Body of pancreas (tissue), 4 donors: ENCODE data around the gene DAP. TPM values are rescaled to one million over a fixed set of nuclear protein-coding genes. Genes with fewer than 3 reads are reported as not detected.
A peak's percentile ranks its signal among the peaks of the same experiment; 100 is the strongest.

Experiments used
- ATAC-seq: fragments of 150-250 bp; one replicate; pipeline ENCODE4 v1.9.1; 2016
- DNase-seq, 4 donors: peaks; one replicate each; pipeline ENCODE4 v3.0.0-alpha.2; 2019
- H3K27ac ChIP-seq, 4 donors: fragments of 200-600 bp; sonication (generic); 1 replicate in 3 of 4; 2 replicates in 1 of 4; pipeline versions ENCODE4 v1.5.1 to v1.6.1; 2016 to 2019; ENCODE audit warnings: mild to moderate bottlenecking in 1 of 4, mixed read lengths in 1 of 4, moderate library complexity in 1 of 4
- H3K27me3 ChIP-seq, 2 donors: fragments of 200-600 bp; sonication (generic); one replicate each; pipeline ENCODE4 v1.6.0; 2016; ENCODE audit warnings: mild to moderate bottlenecking in 1 of 2
- H3K36me3 ChIP-seq, 2 donors: fragments of 200-600 bp; sonication (generic); replicated peaks in 1 of 2; 2 replicates each; pipeline ENCODE4 v1.5.1; 2016; ENCODE audit warnings: low read depth in 2 of 2; ENCODE audit not compliant: insufficient read depth in 1 of 2
- H3K4me1 ChIP-seq: fragments of 200-600 bp; sonication (generic); one replicate; pipeline ENCODE4 v1.6.0; 2016
- H3K4me3 ChIP-seq, 2 donors: fragments of 200-600 bp; sonication (generic); 1 replicate in 1 of 2; 2 replicates in 1 of 2; pipeline ENCODE4 v1.5.1; 2016 to 2019
- H3K9me3 ChIP-seq, 3 donors: fragments of 200-600 bp; sonication (generic); 1 replicate in 2 of 3; 2 replicates in 1 of 3; pipeline ENCODE4 v1.5.1; 2016
- POLR2A ChIP-seq, 3 donors: fragments of 450-650 bp; IDR thresholded peaks; one replicate each; pipeline ENCODE4 v1.6.1; 2016; ENCODE audit warnings: antibody characterized with exemption in 3 of 3, mild to moderate bottlenecking in 2 of 3
- WGBS, 2 donors: methylation state at CpG; one replicate each; pipeline ENCODE4 v1.1.5; 2017; 5-methylcytosine and 5-hydroxymethylcytosine counted together
- intact Hi-C: fragments of 100-400 bp; cut with DNase I; formaldehyde crosslinking; loops from one replicate; pipeline ENCODE4 v1.15.1; 2023
- total RNA-seq, 2 donors: library from RNA; depleted of rRNA; stranded (reverse); fragments of >200 nt; gene quantifications; one replicate each; pipeline ENCODE4 v1.1.0, GENCODE V29; 2016
- TF ChIP-seq, protein P1 (sequence below), 7 experiments: fragments of 450-650 bp in 4 of 7; fragments of 200-600 bp in 3 of 7; sonication (generic) in 3 of 7; IDR thresholded peaks; one replicate each; pipeline ENCODE4 v1.5.1; 2016 to 2019; ENCODE audit warnings: antibody characterized with exemption in 7 of 7

The DAP gene
- total RNA-seq, 2 donors from 2014 or later = 93.6 to 112 TPM

DNA sequence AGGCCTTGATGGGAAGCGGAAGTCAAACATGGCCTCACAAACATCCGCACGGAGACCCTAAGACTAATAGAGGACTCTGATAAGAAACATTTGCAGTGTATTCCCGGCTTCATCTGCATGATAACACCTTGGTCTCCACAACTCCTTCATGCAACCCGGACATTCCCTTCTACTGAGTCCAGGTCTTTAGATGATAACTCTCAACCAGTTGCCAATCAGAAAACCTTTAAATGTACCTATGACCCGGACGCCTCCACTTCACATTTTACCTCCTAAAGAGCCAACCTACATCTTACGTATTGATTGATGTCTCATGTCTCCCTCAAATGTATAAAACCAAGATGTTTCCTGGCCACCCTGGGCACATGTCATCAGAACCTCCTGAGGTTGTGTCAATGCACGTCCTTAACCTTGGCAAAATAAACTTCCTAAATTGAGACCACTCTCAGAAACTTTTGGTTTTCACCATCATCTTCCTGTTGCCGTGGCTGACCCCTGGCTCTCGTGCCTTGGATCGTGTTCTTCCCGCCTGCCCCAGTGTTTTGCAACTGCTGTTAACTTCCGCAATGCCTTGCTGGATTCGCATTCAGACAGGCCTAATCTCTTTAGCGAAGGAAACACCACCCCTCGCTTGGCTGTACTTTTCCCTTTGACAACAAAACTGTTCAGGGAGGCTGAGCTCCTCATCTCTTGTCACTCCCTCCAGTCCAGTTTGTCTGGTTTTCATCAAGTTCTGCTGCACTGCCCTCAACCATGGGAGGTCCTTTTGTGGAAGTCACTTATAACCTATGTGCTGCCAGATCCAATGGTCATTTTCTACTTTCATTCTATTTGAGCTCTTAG is 1.1 kb upstream of the DAP start:
- no peak for ATAC-seq
- DNase-seq = peak; percentile 31 to 73 (median 54)
- H3K4me1 ChIP-seq = peaks cover 48% of the 10 kb centered on the region

DNA sequence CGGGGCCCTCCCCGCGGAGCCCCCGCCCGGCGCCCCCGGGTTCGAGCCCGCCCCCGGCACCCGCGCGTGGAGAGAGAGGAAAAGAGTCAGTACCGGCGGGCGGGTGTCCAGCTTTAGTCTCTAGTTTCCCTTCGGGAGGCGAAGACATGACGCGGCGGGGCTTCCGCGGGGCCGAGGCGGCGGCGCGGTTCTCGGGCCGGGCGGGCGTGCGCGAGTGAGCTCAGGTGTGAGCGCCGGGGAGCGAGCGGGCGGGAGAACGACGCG is 181 bp downstream of the DAP start:
- TF ChIP-seq, protein P1, sequence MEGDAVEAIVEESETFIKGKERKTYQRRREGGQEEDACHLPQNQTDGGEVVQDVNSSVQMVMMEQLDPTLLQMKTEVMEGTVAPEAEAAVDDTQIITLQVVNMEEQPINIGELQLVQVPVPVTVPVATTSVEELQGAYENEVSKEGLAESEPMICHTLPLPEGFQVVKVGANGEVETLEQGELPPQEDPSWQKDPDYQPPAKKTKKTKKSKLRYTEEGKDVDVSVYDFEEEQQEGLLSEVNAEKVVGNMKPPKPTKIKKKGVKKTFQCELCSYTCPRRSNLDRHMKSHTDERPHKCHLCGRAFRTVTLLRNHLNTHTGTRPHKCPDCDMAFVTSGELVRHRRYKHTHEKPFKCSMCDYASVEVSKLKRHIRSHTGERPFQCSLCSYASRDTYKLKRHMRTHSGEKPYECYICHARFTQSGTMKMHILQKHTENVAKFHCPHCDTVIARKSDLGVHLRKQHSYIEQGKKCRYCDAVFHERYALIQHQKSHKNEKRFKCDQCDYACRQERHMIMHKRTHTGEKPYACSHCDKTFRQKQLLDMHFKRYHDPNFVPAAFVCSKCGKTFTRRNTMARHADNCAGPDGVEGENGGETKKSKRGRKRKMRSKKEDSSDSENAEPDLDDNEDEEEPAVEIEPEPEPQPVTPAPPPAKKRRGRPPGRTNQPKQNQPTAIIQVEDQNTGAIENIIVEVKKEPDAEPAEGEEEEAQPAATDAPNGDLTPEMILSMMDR (IDR thresholded peaks at IDR 0.05) = no peak
- peak in 1 of 3 donors; percentile 76 for TF ChIP-seq POLR2A (IDR thresholded peaks at IDR 0.05)
- H3K4me3 ChIP-seq = peak overlapping the region; percentile 29 to 31
- ATAC-seq = no peak
- no peaks in the 10 kb centered on the region for H3K27me3 ChIP-seq
- intact Hi-C loops = no loop called here
- DNase-seq = no peak
- peak overlapping the region; percentile 98 to 99 (median 98) for H3K27ac ChIP-seq
- peaks cover 61% of the 10 kb centered on the region for H3K4me1 ChIP-seq
- H3K9me3 ChIP-seq = no peaks in the 10 kb centered on the region
- no peaks in the 10 kb centered on the region for H3K36me3 ChIP-seq
- 0% methylated on average over 29 of the region's 42 CpGs; no CpG with 5 or more reads in 1 of the 2 donors for WGBS, 2 donors

More for the DNA sequence above, 1.1 kb upstream of the DAP start:
- Histone ChIP-seq H3K36me3 (no peaks in the 10 kb centered on the region), H3K9me3 (no peaks in the 10 kb centered on the region), H3K27ac (peak overlapping the region; percentile 98 to 99 (median 98)), H3K27me3 (no peaks in the 10 kb centered on the region), H3K4me3 (no peak overlapping the region)
- WGBS, 2 donors = 46% methylated on average over 17 of the region's 17 CpGs
- no peak for TF ChIP-seq POLR2A (IDR thresholded peaks at IDR 0.05)
- TF ChIP-seq, protein P1 (IDR thresholded peaks at IDR 0.05) = no peak
- intact Hi-C loops = no loop called here

DNA sequence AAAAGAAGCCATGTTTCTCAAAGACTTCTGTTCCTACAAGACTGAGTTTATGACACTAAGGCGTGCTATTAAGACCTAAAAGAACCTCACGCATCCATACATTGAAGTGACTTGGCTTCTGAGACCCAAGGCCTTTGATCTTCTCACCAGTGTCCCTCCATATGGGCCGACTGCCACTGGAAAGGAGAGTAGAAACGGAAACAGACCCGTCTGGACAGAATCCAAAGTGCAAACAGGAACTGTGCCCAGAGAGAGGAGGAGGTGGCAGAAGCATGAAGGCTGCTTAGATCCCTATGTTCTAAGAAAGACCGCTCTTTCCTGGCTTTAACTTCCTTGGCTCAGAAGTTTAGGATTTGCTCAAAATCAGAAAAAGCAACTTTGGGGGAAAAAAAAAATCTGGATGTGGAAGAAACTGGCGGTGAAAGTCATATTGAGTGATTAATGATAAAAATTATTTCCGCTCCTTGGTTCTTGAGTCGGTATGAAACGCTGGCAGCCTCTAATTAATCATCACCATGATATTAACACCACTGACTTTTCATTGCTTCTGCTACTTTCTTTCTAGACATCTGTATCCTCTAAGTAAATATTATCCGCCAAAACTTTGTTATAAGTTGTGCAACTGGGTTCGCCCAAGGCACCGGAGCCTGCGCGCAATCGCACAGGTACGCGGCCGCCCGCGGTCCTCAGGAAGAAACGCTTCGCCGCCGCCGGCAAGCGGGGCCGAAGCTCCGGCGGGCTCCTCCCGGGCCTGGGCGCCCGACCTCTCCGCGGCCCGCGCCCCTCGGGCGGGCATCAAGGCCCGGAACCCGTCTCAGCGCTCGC is 726 bp downstream of the DAP start:
- TF ChIP-seq, protein P1 (IDR thresholded peaks at IDR 0.05) = no peak
- peak; percentile 28 to 76 (median 70) for TF ChIP-seq POLR2A (IDR thresholded peaks at IDR 0.05)
- Histone ChIP-seq H3K4me1 (peaks cover 64% of the 10 kb centered on the region), H3K4me3 (peak overlapping the region; percentile 29 to 44), H3K9me3 (no peaks in the 10 kb centered on the region), H3K36me3 (no peaks in the 10 kb centered on the region), H3K27ac (peak overlapping the region; percentile 98 to 99 (median 98)), H3K27me3 (no peaks in the 10 kb centered on the region)
- DNase-seq = peak; percentile 76 to 86 (median 84)
- ATAC-seq = peak; percentile 51
- intact Hi-C loops = no loop called here
- 1% methylated on average over 16 to 25 of the region's 43 CpGs for WGBS, 2 donors

DNA sequence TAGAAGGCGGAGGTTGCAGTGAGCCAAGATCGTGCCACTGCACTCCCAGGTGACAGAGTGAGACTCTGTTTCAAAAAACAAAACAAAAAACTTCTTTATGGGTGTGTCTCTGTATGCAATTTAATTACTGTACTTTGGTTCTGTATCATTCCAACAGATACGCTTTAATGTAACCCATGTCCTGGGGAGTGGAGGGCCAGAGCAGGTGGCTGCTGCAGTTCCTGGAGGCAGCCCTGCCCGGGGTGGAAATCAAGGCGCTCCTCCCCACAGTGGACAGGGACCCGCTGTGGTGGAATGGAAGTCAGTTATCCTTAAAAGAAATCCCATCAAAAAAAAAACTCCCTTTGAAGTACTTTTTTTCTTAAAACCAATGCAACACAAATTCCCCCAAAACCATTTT is 1.9 kb downstream of the DAP start:
- 44 to 54% methylated on average over 6 of the region's 6 CpGs for WGBS, 2 donors
- TF ChIP-seq POLR2A (IDR thresholded peaks at IDR 0.05) = no peak
- TF ChIP-seq, protein P1 (IDR thresholded peaks at IDR 0.05) = no peak
- DNase-seq (no peak), ATAC-seq (no peak)
- H3K27me3 ChIP-seq = no peaks in the 10 kb centered on the region
- no peak overlapping the region for H3K4me3 ChIP-seq
- H3K27ac ChIP-seq = peak overlapping the region; percentile 30 to 99 (median 98)
- H3K9me3 ChIP-seq = no peaks in the 10 kb centered on the region
- intact Hi-C loops = loop anchor here (10.0 kb wide), 1 partner anchor 54 kb away; no protein-coding TSS in a partner anchor
- H3K36me3 ChIP-seq = no peaks in the 10 kb centered on the region
- peaks cover 76% of the 10 kb centered on the region for H3K4me1 ChIP-seq
